Pancreas (tissue), 10 donors: Measurements from ENCODE around the gene DBN1. TPM values are rescaled to one million over a fixed set of nuclear protein-coding genes. Genes with fewer than 3 reads are reported as not detected.

Experiments used
- ATAC-seq, 4 donors: fragments of 200-7000 bp; cut with Tn5 transposase; one replicate each; pipeline versions ENCODE4 v1.8.0 to v1.9.1; 2020; ENCODE audit warnings: mild to moderate bottlenecking in 4 of 4, moderate library complexity in 4 of 4
- DNase-seq, 6 donors: peaks; one replicate each; pipeline ENCODE4 v3.0.0-alpha.2; 2020
- FAIRE-seq: peaks from 2 replicates; lab custom pipeline; 2012; peaks lifted over from hg19 to GRCh38; lab: Jason Lieb, UNC
- H3K27ac ChIP-seq, 4 donors: fragments of 200-600 bp; sonication (generic); 1 replicate in 3 of 4; 2 replicates in 1 of 4; pipeline versions ENCODE4 v1.5.0 to v1.8.0; 2020
- H3K27me3 ChIP-seq, 4 donors: fragments of 200-600 bp; one replicate each; pipeline ENCODE4 v1.8.0; 2021
- H3K36me3 ChIP-seq, 3 donors: fragments of 200-600 bp; sonication (generic) in 1 of 3; one replicate each; pipeline versions ENCODE4 v1.5.0 to v1.8.0; 2020 to 2021
- H3K4me1 ChIP-seq, 3 donors: fragments of 200-600 bp; one replicate each; pipeline ENCODE4 v1.8.0; 2021
- H3K4me3 ChIP-seq, 4 donors: fragments of 200-600 bp; sonication (generic) in 2 of 4; one replicate each; pipeline versions ENCODE4 v1.5.0 to v1.8.0; 2020 to 2021
- H3K9me3 ChIP-seq, 4 donors: fragments of 200-600 bp; one replicate each; pipeline ENCODE4 v1.8.0; 2021
- CTCF ChIP-seq, 4 donors: fragments of 200-600 bp; sonication (generic) in 3 of 4; IDR thresholded peaks; one replicate each; pipeline versions ENCODE4 v1.5.0 to v1.8.0; 2021; ENCODE audit warnings: antibody characterized with exemption in 4 of 4
- WGBS, 2 donors: extraction: QIAGEN DNeasy Blood & Tissue Kit; methylation state at CpG; one replicate each; pipeline ENCODE4 v1.1.7; 2013; 5-methylcytosine and 5-hydroxymethylcytosine counted together
- intact Hi-C, 3 donors: fragments of 100-400 bp; cut with DNase I; formaldehyde crosslinking; loops; one replicate each; pipeline versions ENCODE4 v1.11.1 to v1.14.2; 2022
- polyA plus RNA-seq, 2 donors: library from polyadenylated mRNA; stranded (reverse); fragments of 200-250 nt; gene quantifications; one replicate each; pipeline ENCODE4 v1.2.3, GENCODE V29; 2013
- total RNA-seq, 6 donors: library from RNA; stranded (reverse); fragmentation: NEBNext Ultra II Directional in 4 of 6; extraction: Animal tissue kit (Norgen Biotek cat#: 25700) in 4 of 6; gene quantifications; one replicate each; pipeline versions ENCODE4 v1.2.1 to v1.2.4, GENCODE V29; 2021 to 2023
- donor health status: healthy with polysubstance abuse.
- donor health status: DM: no; HTN: no; CAD: no; lungs with moderate emphysema.
- donor health status: DM: no; HTN: no; CAD: no.
- donor health status: control.
- donor health status: control.
- donor health status: Bipolar disorder and iron deficiency.
- donor health status: DM: yes; HTN: yes; CAD: no.
- donor health status: DM: no; HTN: no; CAD: no.
- donor health status: DM: no; HTN: no; CAD: no.
- donor health status: DM: yes; HTN: yes; CAD: no.

DBN1 gene
- total and polyA plus RNA-seq, 8 donors = 10.2 to 38.2 (median 17.0) TPM

GRCh38 chr5:177443144-177443983 lies 30.1 kb downstream of the DBN1 start:
- H3K36me3 ChIP-seq = no peaks in the 10 kb centered on the region
- DNase-seq = peak in 5 of 6 donors; percentile 3 to 51 (median 26)
- ATAC-seq = no peak
- TF ChIP-seq CTCF (IDR thresholded peaks at IDR 0.05) = no peak
- H3K27me3 ChIP-seq = no peaks in the 10 kb centered on the region
- no peak overlapping the region for H3K4me3 ChIP-seq
- no peaks in the 10 kb centered on the region for H3K9me3 ChIP-seq
- H3K4me1 ChIP-seq = peaks cover 4 to 12% (median 7%) of the 10 kb centered on the region in 3 donors
- intact Hi-C loops = no loop called here
- no peak overlapping the region for H3K27ac ChIP-seq
- 70 to 83% methylated on average over 15 of the region's 15 CpGs for WGBS, 2 donors
- no peak for FAIRE-seq

- peak in 4 of 6 donors; percentile 15 to 60 (median 37) for DNase-seq
- H3K4me3 ChIP-seq = no peak overlapping the region
- H3K4me1 ChIP-seq = peaks cover 0 to 3% (median 3%) of the 10 kb centered on the region in 3 donors
- H3K9me3 ChIP-seq = no peaks in the 10 kb centered on the region
- no peak for ATAC-seq
- intact Hi-C loops = no loop called here
- FAIRE-seq = no peak
- WGBS, 2 donors = 89 to 91% methylated on average over 19 to 20 of the region's 20 CpGs
- no peak for TF ChIP-seq CTCF (IDR thresholded peaks at IDR 0.05)
- H3K27ac ChIP-seq = no peak overlapping the region
- H3K27me3 ChIP-seq = no peaks in the 10 kb centered on the region
- H3K36me3 ChIP-seq = no peaks in the 10 kb centered on the region
Observed at GRCh38 chr5:177442066-177442826, 31.2 kb downstream of the DBN1 start.

GRCh38 chr5:177440990-177441780 lies 32.2 kb downstream of the DBN1 start:
- Histone ChIP-seq H3K4me1 (peaks cover 0 to 2% (median 0%) of the 10 kb centered on the region in 3 donors), H3K27ac (no peak overlapping the region), H3K4me3 (no peak overlapping the region), H3K27me3 (no peaks in the 10 kb centered on the region), H3K9me3 (no peaks in the 10 kb centered on the region), H3K36me3 (no peaks in the 10 kb centered on the region)
- FAIRE-seq (no peak), DNase-seq (peak in 2 of 6 donors; percentile 24 to 72), ATAC-seq (no peak)
- 90 to 91% methylated on average over 24 to 26 of the region's 26 CpGs for WGBS, 2 donors
- no peak for TF ChIP-seq CTCF (IDR thresholded peaks at IDR 0.05)
- intact Hi-C loops = no loop called here

- Histone ChIP-seq H3K4me1 (no peaks in the 10 kb centered on the region), H3K27me3 (no peaks in the 10 kb centered on the region), H3K36me3 (peaks cover 0 to 3% (median 0%) of the 10 kb centered on the region in 3 donors), H3K27ac (no peak overlapping the region), H3K4me3 (no peak overlapping the region), H3K9me3 (no peaks in the 10 kb centered on the region)
- no peak for TF ChIP-seq CTCF (IDR thresholded peaks at IDR 0.05)
- FAIRE-seq (no peak), ATAC-seq (no peak), DNase-seq (peak in 2 of 6 donors; percentile 25 to 63)
- 90% methylated on average over 24 of the region's 24 CpGs for WGBS, 2 donors
- intact Hi-C loops = no loop called here
Observed at GRCh38 chr5:177440211-177440989, 33.0 kb downstream of the DBN1 start.
